AG04450 (cell line): Measurements from ENCODE around the gene CENPI. TPM values are rescaled to one million over a fixed set of nuclear protein-coding genes. Genes with fewer than 3 reads are reported as not detected.

ENCODE experiments used
- CTCF ChIA-PET: fragments of 300-600, 350-600 bp; formaldehyde crosslinking; extraction: SDS; loops from one replicate; lab custom pipeline; 2022; ENCODE audit warnings: antibody characterized with exemption, inconsistent platforms; lab: Charles Lee
- POLR2A ChIA-PET: fragments of 350-600 bp; formaldehyde crosslinking; extraction: SDS; loops from one replicate; lab custom pipeline; 2021; ENCODE audit warnings: antibody characterized with exemption, inconsistent platforms; lab: Yijun Ruan, JAX
- DNase-seq: peaks from one replicate; pipeline ENCODE4 v3.0.0-alpha.2; 2011; ENCODE audit warnings: low read depth, low spot score
- H3K27ac ChIP-seq: one replicate; pipeline ENCODE4 v1.5.1; 2012; ENCODE audit warnings: low read depth, low read length, control low read depth
- H3K27me3 ChIP-seq: one replicate; pipeline ENCODE4 v1.6.0; 2012; ENCODE audit warnings: low read length; ENCODE audit not compliant: control insufficient read depth, insufficient read depth
- H3K4me3 ChIP-seq: 2 replicates; pipeline ENCODE4 v1.5.1; 2011; ENCODE audit warnings: mild to moderate bottlenecking, low read depth, low read length, control low read depth
- H3K9me3 ChIP-seq: 2 replicates; pipeline ENCODE4 v1.5.1; 2012; ENCODE audit warnings: low read length; ENCODE audit not compliant: control insufficient read depth, insufficient read depth
- CTCF ChIP-seq: IDR thresholded peaks from 2 replicates; pipeline ENCODE4 v1.5.1; 2011; ENCODE audit warnings: low read depth, low read length, control low read depth, inconsistent platforms
- polyA plus RNA-seq: library from polyadenylated mRNA; depleted of rRNA; stranded (reverse); fragments of >200 nt; gene quantifications from 2 replicates; pipeline ENCODE4 v1.2.3, GENCODE V29; 2011; rRNA removed

Gene CENPI
- polyA plus RNA-seq, 1 experiment: 5.0 TPM

DNA sequence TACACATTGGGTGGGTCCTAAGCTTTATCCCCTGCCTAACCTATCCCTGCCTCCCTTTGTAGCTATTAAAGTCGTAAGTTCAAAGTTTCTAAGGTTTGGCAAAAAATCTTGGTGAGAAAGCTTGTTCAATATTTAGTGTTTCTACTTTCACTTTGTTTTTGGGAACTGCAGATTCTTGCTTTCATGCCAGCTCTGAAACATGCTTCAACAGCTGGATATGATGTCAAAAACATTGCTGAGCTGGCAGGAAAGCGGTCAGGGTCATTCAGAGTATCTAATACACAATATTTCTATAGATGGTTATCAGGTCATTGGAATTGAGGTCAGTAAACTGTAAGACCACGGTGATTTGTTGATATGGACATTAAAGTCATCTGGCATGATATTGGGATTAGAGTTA is 19.7 kb downstream of the CENPI start:
- ChIA-PET POLR2A (no interaction called here), CTCF (interaction anchor here (0.6 kb wide), 1 partner anchor 189 kb away, joined by 6 read pairs; the partner anchor contains the start of gene XKRX)
- peak; percentile 3 for DNase-seq
- no peak overlapping the region for H3K27ac ChIP-seq
- no peak for TF ChIP-seq CTCF
- no peak overlapping the region for H3K4me3 ChIP-seq
- H3K9me3 ChIP-seq: no peaks in the 10 kb centered on the region
- H3K27me3 ChIP-seq: no peaks in the 10 kb centered on the region

DNA sequence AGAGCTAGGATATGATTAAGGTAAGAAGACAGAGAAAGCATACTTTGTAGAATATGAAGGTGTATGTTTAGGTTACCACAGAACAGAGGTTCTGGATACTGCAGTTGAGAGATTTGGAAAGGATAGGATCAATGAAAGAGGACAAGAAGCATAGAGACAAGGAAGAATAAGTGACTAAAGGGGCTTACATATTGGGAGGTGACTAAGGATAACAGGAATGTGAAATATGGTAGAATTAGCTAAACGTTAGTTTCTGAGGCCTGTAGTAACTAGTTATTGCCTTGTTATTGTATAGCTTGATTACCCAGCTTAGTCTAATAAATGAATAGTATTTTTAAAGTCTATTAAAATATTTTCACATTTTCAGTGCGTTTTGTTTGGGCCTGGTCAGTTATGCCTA is 38.2 kb downstream of the CENPI start:
- Histone ChIP-seq H3K4me3 (no peak overlapping the region), H3K27me3 (no peaks in the 10 kb centered on the region), H3K27ac (no peak overlapping the region), H3K9me3 (no peaks in the 10 kb centered on the region)
- CTCF ChIA-PET: interaction anchor here (0.9 kb wide), 1 partner anchor 151 kb away, joined by 3 read pairs; no protein-coding TSS in a partner anchor
- peak; percentile 2 for DNase-seq
- POLR2A ChIA-PET: interaction anchor here (0.6 kb wide), 1 partner anchor 147 kb away, joined by 3 read pairs; no protein-coding TSS in a partner anchor
- TF ChIP-seq CTCF: no peak

Other genes with a start within 250 kb of the CENPI start
- gene NOX1, start 223.8 kb upstream of the CENPI start, polyA plus RNA-seq: not detected in 2 replicates
- gene XKRX, start 169.3 kb upstream of the CENPI start, polyA plus RNA-seq: 0.36 and 0.46 TPM in 2 replicates
- gene ARL13A, start 128.5 kb upstream of the CENPI start, polyA plus RNA-seq: 0.09 and 0.24 TPM in 2 replicates
- gene TRMT2B, start 46.1 kb upstream of the CENPI start, polyA plus RNA-seq: 12.1 and 14.2 TPM in 2 replicates
- gene TMEM35A, start 19.3 kb upstream of the CENPI start, polyA plus RNA-seq: 54.9 and 58.6 TPM in 2 replicates
- 4.3 and 5.5 TPM in 2 replicates for gene DRP2, start 121.6 kb downstream of the CENPI start, polyA plus RNA-seq
- 1.5 and 1.6 TPM in 2 replicates for gene TAF7L, start 193.1 kb downstream of the CENPI start, polyA plus RNA-seq